GM19467 (cell line): ENCODE results near the gene GRIK4.
"Not testable (repeated sequence)": the region's sequence is repeated elsewhere in the genome, so short reads cannot be mapped to it uniquely, and the experiment has no call there.

ENCODE experiments used
- ATAC-seq: cut with Tn5 transposase; IDR thresholded peaks from one replicate; pipeline ENCODE4 v1.9.1; 2021; ENCODE audit warnings: mild to moderate bottlenecking, moderate library complexity; ENCODE audit not compliant: unreplicated experiment

The GRIK4 gene

GRCh38 chr11:120972621-120973020 is 461.1 kb downstream of the GRIK4 start:
- ATAC-seq: no peak

- no peak for ATAC-seq
These were observed 462.0 kb downstream of the GRIK4 start for GRCh38 chr11:120973501-120973900.

GRCh38 chr11:120974466-120974865 is 462.9 kb downstream of the GRIK4 start:
- ATAC-seq: no peak

GRCh38 chr11:120974965-120975364 is 463.4 kb downstream of the GRIK4 start:
- ATAC-seq: no peak

GRCh38 chr11:120977266-120978137 is 466.0 kb downstream of the GRIK4 start:
- ATAC-seq: no peak

GRCh38 chr11:120978701-120979100 is 467.2 kb downstream of the GRIK4 start:
- ATAC-seq: no peak

- ATAC-seq: no peak
These were observed 474.4 kb downstream of the GRIK4 start for GRCh38 chr11:120985718-120986569.

GRCh38 chr11:120988603-120989002 is 477.1 kb downstream of the GRIK4 start:
- no peak for ATAC-seq

- no peak for ATAC-seq
These were observed 480.5 kb downstream of the GRIK4 start for GRCh38 chr11:120991830-120992686.

- no peak for ATAC-seq
These were observed 482.7 kb downstream of the GRIK4 start for GRCh38 chr11:120994091-120994859.

GRCh38 chr11:120995184-120995583 is 483.6 kb downstream of the GRIK4 start:
- no peak for ATAC-seq

- ATAC-seq: no peak
These were observed 485.4 kb downstream of the GRIK4 start for GRCh38 chr11:120996973-120997372.

GRCh38 chr11:120998581-120998980 is 487.0 kb downstream of the GRIK4 start:
- ATAC-seq: no peak

GRCh38 chr11:121004206-121004840 is 492.8 kb downstream of the GRIK4 start:
- ATAC-seq: no peak

GRCh38 chr11:121006922-121007321 is 495.4 kb downstream of the GRIK4 start:
- ATAC-seq: no peak

GRCh38 chr11:121008551-121008950 is 497.0 kb downstream of the GRIK4 start:
- ATAC-seq: no peak

GRCh38 chr11:121012091-121012490 is 500.5 kb downstream of the GRIK4 start:
- no peak for ATAC-seq

- ATAC-seq: no peak
These were observed 507.2 kb downstream of the GRIK4 start for GRCh38 chr11:121018746-121019145.

- not testable (repeated sequence) for ATAC-seq
These were observed 510.2 kb downstream of the GRIK4 start for GRCh38 chr11:121021718-121022117.
